ENCODE results near the gene PTOV1. TPM values are rescaled to one million over a fixed set of nuclear protein-coding genes. Genes with fewer than 3 reads are reported as not detected.

Gene PTOV1
- total RNA-seq, 1 experiment from 2014 or later, result 296 TPM

DNA sequence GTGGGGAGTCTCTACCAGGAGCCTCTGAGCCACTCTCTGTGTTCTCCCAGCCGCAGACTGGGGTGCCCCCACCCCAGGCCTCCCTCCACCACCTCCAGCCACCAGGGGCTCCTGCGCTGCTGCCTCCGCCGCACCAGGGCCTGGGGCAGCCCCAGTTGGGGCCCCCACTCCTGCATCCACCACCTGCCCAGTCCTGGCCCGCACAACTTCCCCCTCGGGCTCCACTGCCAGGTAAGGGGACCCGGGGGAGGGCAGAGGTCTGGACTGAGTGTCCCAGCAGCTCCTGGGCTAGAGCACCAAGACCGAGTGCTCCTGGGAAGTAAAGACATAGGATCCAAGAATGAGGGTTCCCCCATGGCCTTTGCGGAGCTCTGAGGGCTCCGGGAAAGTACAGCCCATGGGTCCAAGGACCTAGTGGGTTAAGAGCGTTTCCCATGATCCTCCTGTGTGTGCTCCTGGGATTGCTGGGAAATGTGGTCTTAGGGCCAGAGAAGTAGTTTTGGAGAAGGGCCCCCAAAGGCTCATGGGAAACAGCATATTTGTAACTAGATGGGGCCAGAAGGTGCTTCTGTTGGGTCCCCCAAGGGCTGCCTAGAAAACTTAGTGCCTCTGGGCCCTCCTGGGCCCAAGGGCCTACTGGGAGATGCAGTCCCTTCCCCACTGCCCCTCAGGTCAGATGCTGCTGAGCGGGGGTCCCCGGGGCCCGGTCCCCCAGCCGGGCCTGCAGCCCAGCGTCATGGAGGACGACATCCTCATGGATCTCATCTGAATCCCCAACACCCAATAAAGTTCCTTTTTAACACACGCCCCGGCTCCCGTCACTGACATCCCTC lies 14.6 kb upstream of the PTOV1 start:
- peaks cover 55% of the 10 kb centered on the region for H3K36me3 Mint-ChIP-seq
- DNase-seq (ENCODE audit: low spot score) (no peak), ATAC-seq (no peak)
- TF ChIP-seq NFYB (CRISPR knock-in tag; conservative IDR thresholded peaks at IDR 0.05; ENCODE audit: low read depth) (no peak), CREB1 (CRISPR knock-in tag; IDR thresholded peaks at IDR 0.05) (no peak), ATF1 (CRISPR knock-in tag; IDR thresholded peaks at IDR 0.05) (no peak), SP1 (CRISPR knock-in tag; conservative IDR thresholded peaks at IDR 0.05) (no peak), ETV6 (CRISPR knock-in tag; IDR thresholded peaks at IDR 0.05) (no peak), KAT7 (CRISPR knock-in tag; IDR thresholded peaks at IDR 0.05; ENCODE audit: borderline replicate concordance) (no peak), CREM (CRISPR knock-in tag; IDR thresholded peaks at IDR 0.05) (no peak), OVOL2 (CRISPR knock-in tag; IDR thresholded peaks at IDR 0.05; ENCODE audit: borderline replicate concordance) (no peak)
- TF ChIP-seq, protein P1, sequence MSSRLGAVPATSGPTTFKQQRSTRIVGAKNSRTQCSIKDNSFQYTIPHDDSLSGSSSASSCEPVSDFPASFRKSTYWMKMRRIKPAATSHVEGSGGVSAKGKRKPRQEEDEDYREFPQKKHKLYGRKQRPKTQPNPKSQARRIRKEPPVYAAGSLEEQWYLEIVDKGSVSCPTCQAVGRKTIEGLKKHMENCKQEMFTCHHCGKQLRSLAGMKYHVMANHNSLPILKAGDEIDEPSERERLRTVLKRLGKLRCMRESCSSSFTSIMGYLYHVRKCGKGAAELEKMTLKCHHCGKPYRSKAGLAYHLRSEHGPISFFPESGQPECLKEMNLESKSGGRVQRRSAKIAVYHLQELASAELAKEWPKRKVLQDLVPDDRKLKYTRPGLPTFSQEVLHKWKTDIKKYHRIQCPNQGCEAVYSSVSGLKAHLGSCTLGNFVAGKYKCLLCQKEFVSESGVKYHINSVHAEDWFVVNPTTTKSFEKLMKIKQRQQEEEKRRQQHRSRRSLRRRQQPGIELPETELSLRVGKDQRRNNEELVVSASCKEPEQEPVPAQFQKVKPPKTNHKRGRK (CRISPR knock-in tag; IDR thresholded peaks at IDR 0.05; ENCODE audit: borderline replicate concordance), result no peak
- TF ChIP-seq, protein P2, sequence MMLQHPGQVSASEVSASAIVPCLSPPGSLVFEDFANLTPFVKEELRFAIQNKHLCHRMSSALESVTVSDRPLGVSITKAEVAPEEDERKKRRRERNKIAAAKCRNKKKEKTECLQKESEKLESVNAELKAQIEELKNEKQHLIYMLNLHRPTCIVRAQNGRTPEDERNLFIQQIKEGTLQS (CRISPR knock-in tag; conservative IDR thresholded peaks at IDR 0.05), result no peak
- TF ChIP-seq, protein P3, sequence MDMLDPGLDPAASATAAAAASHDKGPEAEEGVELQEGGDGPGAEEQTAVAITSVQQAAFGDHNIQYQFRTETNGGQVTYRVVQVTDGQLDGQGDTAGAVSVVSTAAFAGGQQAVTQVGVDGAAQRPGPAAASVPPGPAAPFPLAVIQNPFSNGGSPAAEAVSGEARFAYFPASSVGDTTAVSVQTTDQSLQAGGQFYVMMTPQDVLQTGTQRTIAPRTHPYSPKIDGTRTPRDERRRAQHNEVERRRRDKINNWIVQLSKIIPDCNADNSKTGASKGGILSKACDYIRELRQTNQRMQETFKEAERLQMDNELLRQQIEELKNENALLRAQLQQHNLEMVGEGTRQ (CRISPR knock-in tag; IDR thresholded peaks at IDR 0.05), result no peak
- TF ChIP-seq, protein P4, sequence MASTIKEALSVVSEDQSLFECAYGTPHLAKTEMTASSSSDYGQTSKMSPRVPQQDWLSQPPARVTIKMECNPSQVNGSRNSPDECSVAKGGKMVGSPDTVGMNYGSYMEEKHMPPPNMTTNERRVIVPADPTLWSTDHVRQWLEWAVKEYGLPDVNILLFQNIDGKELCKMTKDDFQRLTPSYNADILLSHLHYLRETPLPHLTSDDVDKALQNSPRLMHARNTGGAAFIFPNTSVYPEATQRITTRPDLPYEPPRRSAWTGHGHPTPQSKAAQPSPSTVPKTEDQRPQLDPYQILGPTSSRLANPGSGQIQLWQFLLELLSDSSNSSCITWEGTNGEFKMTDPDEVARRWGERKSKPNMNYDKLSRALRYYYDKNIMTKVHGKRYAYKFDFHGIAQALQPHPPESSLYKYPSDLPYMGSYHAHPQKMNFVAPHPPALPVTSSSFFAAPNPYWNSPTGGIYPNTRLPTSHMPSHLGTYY (CRISPR knock-in tag; IDR thresholded peaks at IDR 0.05), result no peak
- H3K27ac Mint-ChIP-seq, result no peak overlapping the region
- no peaks in the 10 kb centered on the region for H3K4me1 Mint-ChIP-seq
- ChIA-PET POLR2A (no interaction called here), CTCF (interaction anchor here (0.6 to 1.0 kb wide), 2 partner anchors 65 to 69 kb away, joined by 3 read pairs; partner anchors contain the start of gene AP2A1)
- H3K27me3 Mint-ChIP-seq (ENCODE audit: low read depth), result no peaks in the 10 kb centered on the region
- H3K9me3 Mint-ChIP-seq, result no peaks in the 10 kb centered on the region
- no peak overlapping the region for H3K4me3 Mint-ChIP-seq

DNA sequence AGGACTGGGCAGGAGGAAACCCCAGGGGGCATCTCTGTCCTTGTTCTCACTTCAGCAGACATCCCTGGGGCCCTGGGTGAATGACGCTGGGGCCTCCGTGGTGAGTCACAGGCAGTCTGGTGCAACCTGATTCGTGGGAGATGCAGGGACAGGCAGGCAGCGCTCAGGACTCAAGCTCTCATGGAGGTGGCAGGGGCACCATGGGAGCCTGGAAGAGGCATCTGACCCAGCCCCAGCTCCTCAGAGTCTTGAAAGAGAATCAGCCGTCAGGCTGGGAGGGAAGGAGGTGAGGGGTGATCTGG lies 14.0 kb upstream of the PTOV1 start:
- POLR2A ChIA-PET, result interaction anchor here (0.6 kb wide), 1 partner anchor 42 kb away, joined by 3 read pairs; no protein-coding TSS in a partner anchor
- peaks cover 55% of the 10 kb centered on the region for H3K36me3 Mint-ChIP-seq

More for the DNA sequence above, 14.0 kb upstream of the PTOV1 start:
- Mint-ChIP-seq H3K27me3 (ENCODE audit: low read depth) (no peaks in the 10 kb centered on the region), H3K4me1 (no peaks in the 10 kb centered on the region), H3K9me3 (no peaks in the 10 kb centered on the region), H3K4me3 (no peak overlapping the region), H3K27ac (0 out of 2 replicates have a peak overlapping the region, but pooled peaks have one; percentile 9)
- no peak for ATAC-seq
- CTCF ChIA-PET, result no interaction called here
- TF ChIP-seq GABPB1 (CRISPR knock-in tag; IDR thresholded peaks at IDR 0.05), result no peak
- TF ChIP-seq, protein P5, sequence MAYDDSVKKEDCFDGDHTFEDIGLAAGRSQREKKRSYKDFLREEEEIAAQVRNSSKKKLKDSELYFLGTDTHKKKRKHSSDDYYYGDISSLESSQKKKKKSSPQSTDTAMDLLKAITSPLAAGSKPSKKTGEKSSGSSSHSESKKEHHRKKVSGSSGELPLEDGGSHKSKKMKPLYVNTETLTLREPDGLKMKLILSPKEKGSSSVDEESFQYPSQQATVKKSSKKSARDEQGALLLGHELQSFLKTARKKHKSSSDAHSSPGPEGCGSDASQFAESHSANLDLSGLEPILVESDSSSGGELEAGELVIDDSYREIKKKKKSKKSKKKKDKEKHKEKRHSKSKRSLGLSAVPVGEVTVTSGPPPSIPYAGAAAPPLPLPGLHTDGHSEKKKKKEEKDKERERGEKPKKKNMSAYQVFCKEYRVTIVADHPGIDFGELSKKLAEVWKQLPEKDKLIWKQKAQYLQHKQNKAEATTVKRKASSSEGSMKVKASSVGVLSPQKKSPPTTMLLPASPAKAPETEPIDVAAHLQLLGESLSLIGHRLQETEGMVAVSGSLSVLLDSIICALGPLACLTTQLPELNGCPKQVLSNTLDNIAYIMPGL (CRISPR knock-in tag; IDR thresholded peaks at IDR 0.05), result no peak
- TF ChIP-seq, protein P3 (CRISPR knock-in tag; IDR thresholded peaks at IDR 0.05), result no peak
- TF ChIP-seq, protein P6, sequence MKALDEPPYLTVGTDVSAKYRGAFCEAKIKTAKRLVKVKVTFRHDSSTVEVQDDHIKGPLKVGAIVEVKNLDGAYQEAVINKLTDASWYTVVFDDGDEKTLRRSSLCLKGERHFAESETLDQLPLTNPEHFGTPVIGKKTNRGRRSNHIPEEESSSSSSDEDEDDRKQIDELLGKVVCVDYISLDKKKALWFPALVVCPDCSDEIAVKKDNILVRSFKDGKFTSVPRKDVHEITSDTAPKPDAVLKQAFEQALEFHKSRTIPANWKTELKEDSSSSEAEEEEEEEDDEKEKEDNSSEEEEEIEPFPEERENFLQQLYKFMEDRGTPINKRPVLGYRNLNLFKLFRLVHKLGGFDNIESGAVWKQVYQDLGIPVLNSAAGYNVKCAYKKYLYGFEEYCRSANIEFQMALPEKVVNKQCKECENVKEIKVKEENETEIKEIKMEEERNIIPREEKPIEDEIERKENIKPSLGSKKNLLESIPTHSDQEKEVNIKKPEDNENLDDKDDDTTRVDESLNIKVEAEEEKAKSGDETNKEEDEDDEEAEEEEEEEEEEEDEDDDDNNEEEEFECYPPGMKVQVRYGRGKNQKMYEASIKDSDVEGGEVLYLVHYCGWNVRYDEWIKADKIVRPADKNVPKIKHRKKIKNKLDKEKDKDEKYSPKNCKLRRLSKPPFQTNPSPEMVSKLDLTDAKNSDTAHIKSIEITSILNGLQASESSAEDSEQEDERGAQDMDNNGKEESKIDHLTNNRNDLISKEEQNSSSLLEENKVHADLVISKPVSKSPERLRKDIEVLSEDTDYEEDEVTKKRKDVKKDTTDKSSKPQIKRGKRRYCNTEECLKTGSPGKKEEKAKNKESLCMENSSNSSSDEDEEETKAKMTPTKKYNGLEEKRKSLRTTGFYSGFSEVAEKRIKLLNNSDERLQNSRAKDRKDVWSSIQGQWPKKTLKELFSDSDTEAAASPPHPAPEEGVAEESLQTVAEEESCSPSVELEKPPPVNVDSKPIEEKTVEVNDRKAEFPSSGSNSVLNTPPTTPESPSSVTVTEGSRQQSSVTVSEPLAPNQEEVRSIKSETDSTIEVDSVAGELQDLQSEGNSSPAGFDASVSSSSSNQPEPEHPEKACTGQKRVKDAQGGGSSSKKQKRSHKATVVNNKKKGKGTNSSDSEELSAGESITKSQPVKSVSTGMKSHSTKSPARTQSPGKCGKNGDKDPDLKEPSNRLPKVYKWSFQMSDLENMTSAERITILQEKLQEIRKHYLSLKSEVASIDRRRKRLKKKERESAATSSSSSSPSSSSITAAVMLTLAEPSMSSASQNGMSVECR (CRISPR knock-in tag; IDR thresholded peaks at IDR 0.05; ENCODE audit: borderline replicate concordance), result no peak
- DNase-seq (ENCODE audit: low spot score), result no peak

Data from WTC11 (cell line).